ENCODE results near the gene KANSL3.

- TF ChIP-seq, protein P1, sequence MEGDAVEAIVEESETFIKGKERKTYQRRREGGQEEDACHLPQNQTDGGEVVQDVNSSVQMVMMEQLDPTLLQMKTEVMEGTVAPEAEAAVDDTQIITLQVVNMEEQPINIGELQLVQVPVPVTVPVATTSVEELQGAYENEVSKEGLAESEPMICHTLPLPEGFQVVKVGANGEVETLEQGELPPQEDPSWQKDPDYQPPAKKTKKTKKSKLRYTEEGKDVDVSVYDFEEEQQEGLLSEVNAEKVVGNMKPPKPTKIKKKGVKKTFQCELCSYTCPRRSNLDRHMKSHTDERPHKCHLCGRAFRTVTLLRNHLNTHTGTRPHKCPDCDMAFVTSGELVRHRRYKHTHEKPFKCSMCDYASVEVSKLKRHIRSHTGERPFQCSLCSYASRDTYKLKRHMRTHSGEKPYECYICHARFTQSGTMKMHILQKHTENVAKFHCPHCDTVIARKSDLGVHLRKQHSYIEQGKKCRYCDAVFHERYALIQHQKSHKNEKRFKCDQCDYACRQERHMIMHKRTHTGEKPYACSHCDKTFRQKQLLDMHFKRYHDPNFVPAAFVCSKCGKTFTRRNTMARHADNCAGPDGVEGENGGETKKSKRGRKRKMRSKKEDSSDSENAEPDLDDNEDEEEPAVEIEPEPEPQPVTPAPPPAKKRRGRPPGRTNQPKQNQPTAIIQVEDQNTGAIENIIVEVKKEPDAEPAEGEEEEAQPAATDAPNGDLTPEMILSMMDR (conservative IDR thresholded peaks at IDR 0.05 in 1 of 2, IDR thresholded peaks at IDR 0.05 in 1 of 2; ENCODE audit: low read depth in 1 of 2, low read length in 2 of 2) = no peak
- TF ChIP-seq EZH2 (IDR thresholded peaks at IDR 0.05; ENCODE audit: low read length, missing control alignments) = no peak
Measured at GRCh38 chr2:96549967-96550786, 87.9 kb downstream of the KANSL3 start.

All from fibroblast of lung (primary cell).